HG03097 (cell line): ENCODE results near the gene FAM9C.
"Not testable (repeated sequence)": the region's sequence is repeated elsewhere in the genome, so short reads cannot be mapped to it uniquely, and the experiment has no call there.

Experiments used
- ATAC-seq: cut with Tn5 transposase; IDR thresholded peaks from one replicate; pipeline ENCODE4 v1.9.1; 2021; ENCODE audit not compliant: unreplicated experiment, low FRiP score

FAM9C gene

DNA sequence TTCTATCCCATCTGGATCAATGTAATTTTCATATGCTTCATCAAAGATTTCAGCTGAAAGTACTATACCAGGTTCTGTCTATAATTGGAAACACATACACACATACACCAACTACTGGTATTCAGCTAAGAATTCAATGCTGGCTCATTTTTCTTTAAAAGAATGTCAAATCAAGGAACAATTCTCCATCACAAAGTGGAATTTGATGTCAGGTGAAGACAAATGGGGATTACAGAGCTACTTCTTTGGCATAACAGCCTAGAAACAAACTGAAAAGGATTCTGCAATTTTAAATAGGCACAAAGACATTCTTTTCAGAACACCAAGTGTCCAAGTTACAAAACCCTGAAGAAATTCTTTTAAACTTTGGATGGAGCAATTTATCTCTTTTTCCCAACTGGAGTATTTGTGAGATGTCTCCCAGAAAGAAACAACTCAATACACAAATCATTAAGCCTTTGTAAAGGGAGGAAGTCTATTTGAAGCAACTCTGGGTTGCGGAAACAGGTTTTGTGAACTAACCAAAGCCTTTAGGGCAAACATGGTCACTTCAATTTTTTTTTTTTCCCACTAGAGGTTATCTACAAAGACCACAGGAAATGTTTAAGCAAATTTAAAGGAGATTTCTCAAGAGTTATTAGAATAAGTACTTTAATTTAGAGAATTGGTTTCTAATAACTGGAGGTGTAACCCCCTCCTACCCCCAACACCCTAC, 1.9 kb upstream of the FAM9C start:
- no peak for ATAC-seq

DNA sequence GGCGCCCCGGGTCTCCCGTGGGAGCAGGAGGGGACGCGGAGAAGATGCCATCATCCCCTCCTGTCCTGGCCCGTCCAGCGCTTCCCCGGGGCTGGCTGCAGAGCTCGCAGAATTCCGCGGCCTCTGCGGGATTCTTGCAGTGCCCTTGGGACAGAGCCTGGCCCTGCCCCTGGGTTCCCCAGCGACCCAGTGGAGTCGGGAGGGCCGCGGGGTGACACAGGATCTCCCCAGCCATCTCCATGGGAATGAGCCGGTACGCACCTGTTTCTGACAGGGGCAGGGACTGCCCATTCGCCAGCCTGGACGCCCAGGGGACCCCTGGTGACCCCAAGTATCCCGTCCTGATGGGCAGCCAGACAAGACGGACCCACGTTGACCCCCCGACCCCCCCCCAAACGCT, 482 bp downstream of the FAM9C start:
- ATAC-seq: no peak

DNA sequence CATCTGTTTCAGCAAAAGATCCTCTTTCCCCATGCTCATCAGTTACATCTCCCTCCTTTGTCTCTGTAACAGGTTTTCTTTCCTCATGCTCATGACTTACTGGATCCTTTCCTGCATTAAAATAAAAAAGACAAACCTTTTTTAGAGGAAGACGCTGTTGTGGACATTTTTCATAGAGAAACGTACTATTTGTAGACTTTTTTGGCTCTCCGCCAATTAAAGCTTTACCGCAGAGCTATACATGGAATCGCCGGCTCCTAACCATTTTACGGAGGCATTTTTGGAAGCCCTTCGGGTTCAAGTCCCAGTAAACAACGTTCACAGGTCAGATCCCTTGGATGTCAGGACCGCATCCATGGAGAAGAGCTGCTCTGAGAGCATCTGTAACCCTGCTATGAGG, 1.3 kb downstream of the FAM9C start:
- no peak for ATAC-seq

DNA sequence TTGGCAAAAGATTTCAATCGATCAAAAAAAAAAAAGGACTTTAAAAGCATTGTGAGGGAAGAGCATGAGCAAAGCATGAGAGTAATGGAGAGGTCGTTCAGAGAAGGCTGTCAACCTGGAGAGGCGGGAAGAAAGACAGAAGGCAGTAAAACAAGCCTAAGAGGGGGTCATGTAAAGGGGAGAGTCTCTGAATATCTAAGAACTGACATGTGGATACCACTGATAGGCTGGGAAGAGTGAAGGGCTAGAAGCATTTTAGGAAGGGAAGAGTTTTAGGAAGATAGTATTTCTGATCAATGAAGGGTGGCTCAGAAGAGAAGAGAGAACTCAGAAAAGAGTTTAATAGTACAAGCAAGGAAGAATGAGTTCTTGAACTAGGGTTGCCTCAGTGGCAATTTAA, 7.5 kb downstream of the FAM9C start:
- ATAC-seq: no peak

DNA sequence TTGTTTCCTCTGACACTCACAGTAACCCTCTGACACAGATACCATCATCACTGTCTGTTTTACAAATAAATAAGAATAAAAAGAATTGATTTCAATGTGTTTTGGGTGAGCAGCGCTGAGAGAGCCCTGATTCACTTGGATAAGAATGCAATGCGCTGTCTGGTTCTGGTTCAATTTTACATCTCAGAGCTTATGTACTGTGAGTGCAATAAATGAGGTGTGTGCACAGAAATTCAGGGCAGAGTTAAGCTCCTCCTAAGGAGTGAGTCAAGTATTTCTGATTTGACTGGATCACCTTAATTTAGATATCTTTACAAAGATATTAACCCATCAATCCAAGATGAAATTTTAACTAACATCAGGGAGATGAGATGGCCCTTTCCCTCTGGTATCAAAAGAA, 11.2 kb downstream of the FAM9C start:
- ATAC-seq: no peak

DNA sequence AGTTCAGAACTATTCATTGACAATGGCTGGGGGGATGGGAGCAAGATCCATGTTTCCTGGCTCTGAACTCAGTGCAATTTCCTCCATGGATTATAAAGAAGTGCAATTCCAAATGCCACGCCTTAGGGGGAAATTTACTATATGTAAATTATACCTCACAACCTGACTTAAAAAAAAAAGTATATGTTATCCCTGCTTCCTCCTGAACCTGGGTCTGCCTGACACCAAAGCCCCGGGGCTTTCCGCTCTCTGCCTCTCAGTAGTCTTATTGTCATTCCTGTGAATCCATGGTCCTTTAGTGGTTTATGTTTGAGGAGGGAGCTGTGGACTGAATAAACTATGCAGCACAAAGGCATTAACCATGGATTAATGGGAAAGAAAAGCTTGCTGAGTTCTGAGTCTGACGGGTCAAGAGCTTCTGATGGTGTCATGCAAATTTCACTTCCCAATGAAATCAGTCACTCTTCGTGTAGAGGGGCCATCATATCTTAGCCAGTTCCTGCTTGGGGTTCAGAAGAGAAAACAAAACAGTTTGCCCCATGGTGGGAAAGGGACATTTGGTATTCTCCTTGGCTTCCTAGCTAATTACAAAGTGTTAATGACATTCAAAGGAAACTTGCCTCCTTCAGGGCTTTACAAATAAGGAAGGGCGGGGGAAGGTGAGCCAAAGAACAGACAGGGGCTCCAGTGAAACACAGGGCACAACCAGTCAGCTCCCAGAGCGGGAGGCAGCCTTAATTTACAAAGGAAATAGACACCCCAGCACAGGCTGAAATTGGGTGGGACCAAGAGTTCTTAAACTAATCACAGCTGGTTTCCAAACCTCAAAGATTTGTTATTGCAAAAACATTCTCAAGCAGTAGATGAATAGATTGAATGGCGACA, 14.3 kb downstream of the FAM9C start:
- ATAC-seq: no peak

DNA sequence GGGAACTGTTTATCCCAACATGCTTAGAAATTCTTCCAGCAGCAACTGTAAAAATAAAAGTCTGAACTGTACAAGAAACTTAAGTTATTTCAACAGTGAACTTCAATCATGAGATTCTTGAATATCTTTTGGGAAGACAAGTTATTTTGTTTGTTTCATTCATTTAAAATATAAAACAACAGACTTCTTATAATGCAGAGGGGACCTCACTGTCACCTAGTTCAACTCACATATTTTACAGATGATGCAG, 14.9 kb downstream of the FAM9C start:
- no peak for ATAC-seq

DNA sequence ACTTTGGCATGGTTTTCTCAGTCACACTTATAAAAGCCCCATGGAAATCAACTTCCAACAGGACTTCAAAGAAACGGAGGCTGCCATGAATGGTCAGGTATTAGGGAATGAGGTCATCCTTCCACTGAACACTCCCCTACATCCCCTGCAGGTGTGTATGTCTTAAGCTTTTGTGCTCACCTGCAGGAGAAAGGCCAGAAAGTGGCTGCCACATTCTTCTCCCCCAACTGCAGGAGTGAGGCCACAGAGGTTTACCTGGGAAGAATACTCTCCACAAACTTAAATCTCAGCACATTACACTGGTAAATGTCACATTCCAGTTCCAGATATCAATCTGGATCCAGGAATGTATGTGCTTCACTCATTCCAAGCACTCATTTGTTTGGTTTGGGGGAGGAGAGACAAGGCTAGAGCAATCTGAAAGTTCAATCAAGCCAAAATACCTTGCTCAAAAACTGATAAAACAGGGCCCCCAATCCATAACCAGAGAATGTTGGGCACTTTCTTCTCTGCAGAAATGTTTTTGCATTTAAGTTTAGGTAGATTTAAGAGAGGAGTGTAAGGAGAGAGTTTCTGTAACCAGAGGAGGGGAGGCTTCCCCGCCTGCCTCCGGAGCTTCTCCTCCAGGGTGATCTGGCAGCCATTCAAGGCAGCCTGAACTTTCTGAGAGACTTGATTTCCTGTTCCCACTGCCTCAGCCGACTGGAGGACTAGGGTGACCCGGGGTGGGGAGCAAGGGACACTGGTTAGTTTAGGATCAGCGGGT, 15.4 kb downstream of the FAM9C start:
- ATAC-seq: no peak

DNA sequence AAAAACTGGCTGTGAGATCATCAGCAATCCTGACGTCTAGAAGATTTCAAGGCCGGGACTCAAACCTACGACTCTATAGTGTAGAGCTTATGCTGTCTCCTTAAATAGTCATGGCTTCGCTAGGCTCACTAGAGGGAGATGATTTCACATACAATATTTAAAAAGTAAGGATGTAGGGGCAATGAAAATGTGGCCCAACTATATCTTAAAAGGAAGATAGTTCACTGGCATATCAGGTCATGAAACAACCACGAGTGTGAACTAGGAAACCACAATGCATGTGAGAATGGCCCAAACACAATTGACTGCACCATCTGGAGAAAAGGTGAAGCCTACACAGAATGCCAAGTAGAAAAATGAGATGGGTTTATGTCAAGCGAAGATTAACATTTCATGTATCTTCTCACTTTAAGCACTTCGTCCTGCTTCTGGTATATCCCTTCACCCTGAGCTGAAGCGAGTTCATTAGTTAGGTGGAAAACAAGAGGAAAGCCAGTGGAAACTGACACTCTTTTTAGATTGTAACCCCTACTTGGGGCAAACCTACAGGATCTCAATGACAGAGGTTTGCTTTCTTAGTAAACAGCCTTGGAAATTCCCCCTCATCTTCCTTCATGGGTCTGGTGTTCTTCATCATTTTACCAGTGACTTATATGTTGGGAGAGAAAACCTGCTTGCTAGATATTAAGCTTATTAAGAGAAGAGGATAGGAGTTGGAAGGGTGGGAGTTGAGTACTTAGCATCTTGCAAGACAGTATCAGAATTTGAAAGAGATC, 17.4 kb downstream of the FAM9C start:
- no peak for ATAC-seq

DNA sequence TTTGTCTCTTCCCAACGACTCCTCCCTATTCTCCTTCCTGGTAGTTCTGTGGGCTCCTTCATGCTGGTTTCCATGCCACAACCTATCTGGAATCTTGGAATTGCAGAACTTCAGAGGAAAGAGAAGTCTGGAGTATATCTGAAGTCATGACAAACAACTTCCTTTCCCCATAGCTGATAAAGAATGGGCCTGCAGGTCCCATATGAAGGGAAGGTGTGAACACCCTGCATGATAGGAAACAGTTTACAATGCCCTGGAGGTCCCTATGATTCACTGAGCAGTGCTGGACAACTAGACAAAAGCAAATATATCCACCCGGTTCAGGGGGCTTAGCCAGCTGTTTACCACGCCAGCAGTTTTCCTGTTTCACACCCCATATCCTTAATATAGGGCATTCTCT, 19.4 kb downstream of the FAM9C start:
- ATAC-seq: no peak

DNA sequence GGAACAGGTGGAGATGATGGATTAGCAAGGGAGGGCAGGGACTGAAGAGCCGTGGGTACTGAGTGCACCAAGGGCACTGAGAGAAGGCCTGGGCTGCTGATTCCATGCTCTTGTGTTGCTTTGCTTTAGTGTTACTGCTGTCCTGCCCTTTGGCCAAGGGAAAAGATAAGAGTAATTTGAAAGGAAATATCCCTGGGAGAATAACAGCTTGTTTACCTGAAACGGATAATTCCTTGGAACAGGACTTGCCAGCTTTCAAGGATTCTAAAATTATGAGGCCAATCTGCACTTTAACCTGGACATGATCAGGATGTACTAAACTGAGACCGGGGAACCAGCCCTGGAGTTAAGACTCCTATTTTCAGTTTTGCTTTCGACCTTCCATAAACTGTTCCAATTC, 20.4 kb downstream of the FAM9C start:
- ATAC-seq: no peak

DNA sequence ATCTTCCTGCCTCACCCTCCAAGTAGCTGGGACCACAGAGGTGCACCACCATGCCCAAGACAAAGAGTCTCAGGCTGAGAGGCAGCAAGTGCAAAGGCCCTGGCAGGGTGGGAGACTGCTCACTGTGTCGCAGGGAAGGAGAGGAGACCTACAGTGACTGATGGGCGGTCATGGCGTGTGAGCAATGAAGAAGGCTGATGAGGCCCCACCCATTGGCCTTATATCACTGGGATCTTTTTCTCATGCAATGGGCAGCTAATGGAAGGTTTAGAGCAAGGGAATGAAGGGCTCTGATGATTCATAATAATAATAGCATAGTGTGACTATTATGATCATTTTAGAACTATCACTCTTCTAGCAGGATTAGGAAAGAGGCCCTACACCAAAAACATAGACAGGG, 20.9 kb downstream of the FAM9C start:
- no peak for ATAC-seq

DNA sequence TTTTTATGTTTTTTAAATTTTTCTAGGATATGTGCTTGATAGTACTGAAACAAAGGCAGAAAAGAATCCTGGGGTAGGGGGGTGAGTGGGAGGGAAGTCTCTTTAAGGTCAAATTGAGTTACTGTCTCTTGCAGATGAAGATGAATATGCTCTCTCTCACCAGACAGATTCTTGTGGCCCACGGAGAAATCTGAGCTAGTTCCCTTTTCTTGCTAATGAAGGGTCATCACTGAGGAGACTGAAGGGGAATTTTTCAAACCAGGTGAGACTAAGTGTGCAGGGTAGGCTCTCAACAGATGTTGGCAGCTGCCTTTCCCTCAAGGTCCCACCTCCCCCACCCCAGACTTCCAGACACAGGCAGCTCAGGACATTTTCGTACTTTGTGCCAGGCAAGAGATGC, 21.5 kb downstream of the FAM9C start:
- ATAC-seq: peak; percentile 43

DNA sequence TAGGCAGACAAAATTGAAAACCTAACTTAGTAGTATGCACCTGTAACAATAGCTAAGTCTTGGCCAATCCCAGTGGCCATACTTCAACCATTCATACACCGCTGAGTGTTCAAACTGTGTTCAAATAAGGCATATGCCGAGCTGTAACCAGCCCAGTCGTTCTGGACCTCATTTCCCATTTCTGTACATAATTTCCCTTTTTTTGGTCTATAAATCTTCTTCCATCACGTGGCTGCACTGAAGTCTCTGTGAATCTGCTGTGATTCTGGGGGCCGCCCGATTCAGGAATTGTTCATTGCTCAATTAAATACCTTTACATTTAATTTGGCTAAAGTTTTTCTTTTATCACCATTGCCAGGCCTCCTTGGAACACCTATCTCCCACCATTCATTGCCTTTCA, 27.7 kb downstream of the FAM9C start:
- ATAC-seq: not testable (repeated sequence)

DNA sequence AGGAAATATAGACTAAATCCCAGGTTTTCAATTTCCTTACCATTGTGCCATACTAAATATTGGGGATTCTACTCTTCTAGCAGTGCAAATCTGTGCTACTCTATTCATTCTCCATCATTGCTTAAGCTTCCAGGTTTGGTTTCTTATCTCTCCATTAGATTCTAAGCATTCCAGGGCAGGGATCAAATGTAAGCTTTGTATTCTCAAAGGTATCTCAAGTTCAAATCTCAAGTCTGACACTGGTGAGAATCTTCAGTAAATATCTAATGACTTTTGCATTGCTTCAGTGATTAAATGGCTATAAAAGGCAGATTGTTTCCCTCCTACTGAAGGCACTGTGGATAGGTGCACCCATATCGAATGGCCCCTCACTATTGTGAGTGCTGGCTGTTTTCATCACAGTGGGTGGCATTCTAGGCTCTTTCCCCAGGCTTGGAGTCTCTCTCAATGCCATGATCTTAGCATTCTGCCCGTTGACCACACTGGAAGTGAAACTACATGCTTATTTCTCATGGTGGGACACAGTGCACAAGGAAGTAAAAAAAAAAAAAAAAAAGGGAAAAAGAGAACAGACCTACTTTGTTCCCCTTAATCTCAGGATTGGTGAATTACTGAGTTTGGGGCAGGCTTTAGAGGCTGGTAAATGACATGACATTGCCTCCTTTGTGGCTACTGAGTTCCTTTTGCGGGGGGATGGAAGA, 28.7 kb downstream of the FAM9C start:
- no peak for ATAC-seq

DNA sequence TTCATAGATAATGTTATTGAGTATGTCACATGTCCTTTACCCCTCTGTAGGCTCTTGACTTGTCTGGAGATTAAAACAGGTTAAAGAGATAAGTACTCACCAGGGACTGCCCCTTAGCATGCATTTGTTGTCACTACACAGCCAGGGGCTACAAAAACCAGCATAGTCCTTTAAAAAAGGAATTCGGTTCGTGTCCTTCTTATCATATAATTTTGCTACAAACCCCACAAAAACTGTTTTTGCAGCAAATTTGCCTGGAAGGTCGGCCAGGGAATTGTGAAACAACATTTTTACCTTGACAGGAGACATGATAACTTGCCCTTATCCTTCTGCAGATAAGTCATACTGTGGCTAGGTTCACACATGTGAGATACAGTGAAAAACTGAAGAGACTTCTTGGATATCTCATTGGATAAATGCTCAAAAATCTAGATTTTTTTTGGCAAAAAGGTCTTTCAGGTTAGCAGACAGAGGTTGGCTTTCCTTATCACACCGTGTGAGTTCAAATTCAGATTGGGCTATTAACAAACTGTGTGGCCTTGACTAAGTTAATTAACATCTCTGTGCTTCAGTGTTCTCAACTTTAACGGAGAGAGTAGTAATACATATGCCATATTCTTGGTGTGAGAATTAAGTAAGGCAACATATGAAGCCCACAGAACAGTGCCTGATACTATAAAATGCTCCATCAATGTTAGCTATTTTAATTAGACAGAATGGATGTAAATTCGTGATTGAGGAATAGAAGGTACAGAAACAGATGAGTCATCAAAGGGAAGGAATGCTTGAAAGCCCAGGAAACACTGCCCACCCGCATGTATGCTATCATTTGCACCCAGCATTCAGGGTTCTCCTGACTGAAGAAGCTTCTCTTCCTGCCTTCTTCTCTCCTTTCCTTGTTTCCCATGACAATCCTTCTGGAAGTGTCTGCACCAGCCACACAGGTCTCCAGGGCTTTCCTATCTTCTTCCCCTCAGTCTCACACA, 30.0 kb downstream of the FAM9C start:
- ATAC-seq: peak; percentile 20

DNA sequence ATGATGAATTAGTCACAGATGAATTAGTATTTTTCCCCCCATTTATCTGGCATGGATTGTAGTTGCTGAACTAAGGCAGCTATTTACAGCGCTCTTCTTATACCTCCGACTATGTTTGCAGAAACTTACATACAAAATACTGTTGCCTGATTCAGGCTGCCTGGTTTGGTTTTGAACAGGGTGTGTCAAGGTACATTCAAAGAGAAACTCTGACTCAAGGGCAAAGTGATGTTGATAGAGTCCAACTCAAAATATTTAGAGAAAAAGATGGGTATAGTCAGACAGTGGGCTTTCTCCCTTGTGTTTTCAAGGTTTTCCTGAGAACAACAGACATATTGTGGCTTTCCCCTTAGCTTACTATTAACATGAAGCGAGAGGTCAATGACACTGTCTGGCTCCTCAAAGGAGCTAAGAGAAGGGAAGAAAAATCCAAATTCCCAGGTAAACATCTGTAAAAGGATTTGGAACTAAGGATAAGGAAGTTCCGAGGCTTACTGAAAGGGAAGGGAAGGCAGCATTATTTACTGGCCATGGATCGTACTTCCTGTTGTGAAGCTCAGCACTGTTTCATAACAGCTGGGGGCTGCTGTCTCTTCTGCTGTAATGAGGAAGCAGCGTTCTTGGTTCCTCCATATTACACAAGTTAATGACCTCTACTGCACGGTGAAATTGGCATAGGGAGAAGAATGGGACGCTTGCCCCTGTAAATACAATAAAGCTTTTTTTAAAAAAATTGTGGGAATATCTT, 30.9 kb downstream of the FAM9C start:
- ATAC-seq: peak; percentile 49

DNA sequence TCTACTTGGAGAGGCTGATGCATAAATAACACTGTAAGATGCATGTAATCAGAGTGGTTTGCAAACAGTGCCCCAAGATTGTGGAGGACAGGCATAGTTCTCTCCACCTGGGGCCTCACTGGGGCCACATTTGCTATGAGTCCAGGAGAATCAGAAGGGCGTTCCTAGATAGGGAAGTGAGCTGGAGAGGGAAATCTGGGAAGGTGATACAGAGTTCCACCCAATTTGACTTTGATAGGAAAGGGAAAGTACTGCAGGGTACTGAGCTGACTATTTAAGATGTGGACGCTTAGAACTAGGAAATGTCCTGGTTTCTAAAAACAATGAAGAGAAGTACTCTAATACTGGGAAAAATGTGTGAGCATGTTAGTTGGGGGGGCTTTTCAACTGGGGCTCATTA, 33.9 kb downstream of the FAM9C start:
- ATAC-seq: no peak
